Measurements from ENCODE around the gene MIEF2. TPM values are rescaled to one million over a fixed set of nuclear protein-coding genes. Genes with fewer than 3 reads are reported as not detected.

The MIEF2 gene
- total RNA-seq, 1 experiment from 2014 or later, result 16.2 TPM

Other genes starting within 250 kb of the MIEF2 start
- gene ATPAF2, start 221.5 kb upstream of the MIEF2 start, total RNA-seq (2014; rRNA removed; shearing (Covaris generic)), result 17.9 and 22.4 TPM in 2 replicates
- 11.1 and 12.9 TPM in 2 replicates for gene GID4, start 221.3 kb upstream of the MIEF2 start, total RNA-seq (2014; rRNA removed; shearing (Covaris generic))
- gene DRG2, start 172.7 kb upstream of the MIEF2 start, total RNA-seq (2014; rRNA removed; shearing (Covaris generic)), result 60.0 and 66.4 TPM in 2 replicates
- gene MYO15A, start 151.9 kb upstream of the MIEF2 start, total RNA-seq (2014; rRNA removed; shearing (Covaris generic)), result 0.52 and 1.4 TPM in 2 replicates
- gene ALKBH5, start 76.8 kb upstream of the MIEF2 start, total RNA-seq (2014; rRNA removed; shearing (Covaris generic)), result 101 and 103 TPM in 2 replicates
- gene LLGL1, start 35.0 kb upstream of the MIEF2 start, total RNA-seq (2014; rRNA removed; shearing (Covaris generic)), result 81.6 and 85.1 TPM in 2 replicates
- gene FLII, start 1.9 kb upstream of the MIEF2 start, total RNA-seq (2014; rRNA removed; shearing (Covaris generic)), result 199 and 225 TPM in 2 replicates
- 36.7 and 48.0 TPM in 2 replicates for gene TOP3A, start 54.3 kb downstream of the MIEF2 start, total RNA-seq (2014; rRNA removed; shearing (Covaris generic))
- gene SMCR8, start 54.6 kb downstream of the MIEF2 start, total RNA-seq (2014; rRNA removed; shearing (Covaris generic)), result 13.1 and 14.4 TPM in 2 replicates
- gene SHMT1, start 102.9 kb downstream of the MIEF2 start, total RNA-seq (2014; rRNA removed; shearing (Covaris generic)), result 76.3 and 85.7 TPM in 2 replicates
- not detected in 2 replicates for gene EVPLL, start 117.1 kb downstream of the MIEF2 start, total RNA-seq (2014; rRNA removed; shearing (Covaris generic))
- not detected in 2 replicates for gene LGALS9C, start 216.1 kb downstream of the MIEF2 start, total RNA-seq (2014; rRNA removed; shearing (Covaris generic))

Measured in H7 (cell line).